GM12878 (cell line): ENCODE data around the gene ACOT13. TPM values are rescaled to one million over a fixed set of nuclear protein-coding genes. Genes with fewer than 3 reads are reported as not detected.

Source experiments
- BCL11A ChIP-seq: IDR thresholded peaks from 2 replicates; pipeline ENCODE4 v1.6.1; 2011; ENCODE audit warnings: low read depth, low read length
- CBX5 ChIP-seq: sonication (generic); IDR thresholded peaks from 2 replicates; pipeline ENCODE4 v1.6.1; 2016; ENCODE audit warnings: low read depth, moderate library complexity, mild to moderate bottlenecking, inconsistent platforms
- CEBPB ChIP-seq, 2 experiments: fragments of 150-350 bp in 1 of 2; IDR thresholded peaks; 2 replicates each; pipeline ENCODE4 v1.6.1; 2012 to 2014; ENCODE audit warnings: low read depth in 2 of 2, low read length in 2 of 2, borderline replicate concordance in 1 of 2, inconsistent platforms in 1 of 2
- CHD2 ChIP-seq: IDR thresholded peaks from 2 replicates; pipeline ENCODE4 v1.6.1; 2011; ENCODE audit warnings: low read depth, low read length, improper control_type of control experiment, borderline replicate concordance
- DPF2 ChIP-seq: fragments of 450-650 bp; IDR thresholded peaks from 2 replicates; pipeline ENCODE4 v1.6.1; 2017; ENCODE audit warnings: mild to moderate bottlenecking
- E2F4 ChIP-seq: IDR thresholded peaks from 2 replicates; pipeline ENCODE4 v1.6.1; 2012; ENCODE audit warnings: low read depth, low read length, improper control_type of control experiment
- EED ChIP-seq: sonication (generic); IDR thresholded peaks from 2 replicates; pipeline ENCODE4 v1.6.1; 2016; ENCODE audit warnings: antibody characterized with exemption, low read depth
- EGR1 ChIP-seq, 2 experiments: IDR thresholded peaks; 1 replicate in 1 of 2; 2 replicates in 1 of 2; pipeline ENCODE4 v1.6.1; 2011 to 2012; ENCODE audit warnings: low read depth in 2 of 2, low read length in 2 of 2, borderline replicate concordance in 1 of 2, mild to moderate bottlenecking in 1 of 2, moderate library complexity in 1 of 2
- FOS ChIP-seq: IDR thresholded peaks from 3 replicates; pipeline ENCODE4 v1.6.1; 2011; ENCODE audit warnings: borderline replicate concordance; ENCODE audit not compliant: insufficient read length; ENCODE audit errors: extremely low read depth
- HDGF ChIP-seq: fragments of 450-650 bp; IDR thresholded peaks from 2 replicates; pipeline ENCODE4 v1.6.1; 2016; ENCODE audit warnings: antibody characterized with exemption
- PAX5 ChIP-seq: IDR thresholded peaks from 2 replicates; pipeline ENCODE4 v1.6.1; 2011; ENCODE audit warnings: low read depth, low read length, borderline replicate concordance
- PAX8 ChIP-seq: fragments of 450-650 bp; IDR thresholded peaks from 2 replicates; pipeline ENCODE4 v1.6.1; 2017; ENCODE audit warnings: mild to moderate bottlenecking, moderate library complexity
- PKNOX1 ChIP-seq: fragments of 450-650 bp; IDR thresholded peaks from 2 replicates; pipeline ENCODE4 v1.6.1; 2016; ENCODE audit warnings: mild to moderate bottlenecking
- POLR2A ChIP-seq: IDR thresholded peaks from 2 replicates; pipeline ENCODE4 v1.6.1; 2011; ENCODE audit warnings: low read depth, mild to moderate bottlenecking, low read length
- SMARCA5 ChIP-seq: fragments of 450-650 bp; IDR thresholded peaks from 2 replicates; pipeline ENCODE4 v1.6.1; 2017; ENCODE audit warnings: mild to moderate bottlenecking
- SP1 ChIP-seq: IDR thresholded peaks from one replicate; pipeline ENCODE4 v1.6.1; 2011; ENCODE audit warnings: low read depth, low read length
- STAT3 ChIP-seq: IDR thresholded peaks from 2 replicates; pipeline ENCODE4 v1.6.1; 2011; ENCODE audit warnings: low read depth, low read length, improper control_type of control experiment
- TAF1 ChIP-seq: IDR thresholded peaks from 2 replicates; pipeline ENCODE4 v1.6.1; 2011; ENCODE audit warnings: mild to moderate bottlenecking, low read depth, low read length, borderline replicate concordance
- TARDBP ChIP-seq: IDR thresholded peaks from 2 replicates; pipeline ENCODE4 v1.6.1; 2016; ENCODE audit warnings: borderline replicate concordance
- TCF12 ChIP-seq: IDR thresholded peaks from 2 replicates; pipeline ENCODE4 v1.6.1; 2011; ENCODE audit warnings: low read depth, mild to moderate bottlenecking, low read length
- WRNIP1 ChIP-seq: IDR thresholded peaks from 2 replicates; pipeline ENCODE4 v1.6.1; 2011; ENCODE audit warnings: low read depth, low read length, improper control_type of control experiment, borderline replicate concordance
- YBX1 ChIP-seq: fragments of 450-650 bp; IDR thresholded peaks from 2 replicates; pipeline ENCODE4 v1.6.1; 2016; ENCODE audit warnings: antibody characterized with exemption
- ZNF274 ChIP-seq: IDR thresholded peaks from one replicate; pipeline ENCODE4 v1.8.0; 2011; ENCODE audit not compliant: insufficient read length, insufficient read depth
- ZNF384 ChIP-seq: IDR thresholded peaks from 2 replicates; pipeline ENCODE4 v1.6.1; 2012; ENCODE audit warnings: low read depth, mild to moderate bottlenecking, low read length, improper control_type of control experiment, borderline replicate concordance
- ZNF592 ChIP-seq: fragments of 450-650 bp; IDR thresholded peaks from 2 replicates; pipeline ENCODE4 v1.6.1; 2017; ENCODE audit warnings: mild to moderate bottlenecking, moderate library complexity
- ZNF622 ChIP-seq: fragments of 450-650 bp; IDR thresholded peaks from 2 replicates; pipeline ENCODE4 v1.6.1; 2017; ENCODE audit warnings: mild to moderate bottlenecking, inconsistent platforms
- ZSCAN29 ChIP-seq: fragments of 450-650 bp; IDR thresholded peaks from 2 replicates; pipeline ENCODE4 v1.6.1; 2017; ENCODE audit warnings: mild to moderate bottlenecking, moderate library complexity
- polyA plus RNA-seq, 11 experiments: library from polyadenylated mRNA; depleted of rRNA in 4 of 11; unstranded in 6 of 11; stranded (reverse) in 5 of 11; fragments of >200 nt; fragmentation: Nextera tagmentation in 4 of 11; fragmentation: Illumina TruSeq in 1 of 11; extraction: Ambion mirVana in 4 of 11; extraction: Trizol in 1 of 11; gene quantifications; 1 replicate in 1 of 11; 2 replicates in 10 of 11; pipeline versions ENCODE4 v1.2.1 to v1.2.3, GENCODE V29; 2011 to 2016; ENCODE audit warnings: inconsistent platforms in 2 of 11, missing spikeins in 2 of 11, low read depth in 1 of 11
- total RNA-seq, 4 experiments: library from RNA; depleted of rRNA in 3 of 4; stranded (reverse); fragments of >200 nt in 3 of 4; fragmentation: Illumina TruSeq in 1 of 4; extraction: Trizol in 1 of 4; gene quantifications; 2 replicates each; pipeline versions ENCODE4 v1.2.1 to v1.2.3, GENCODE V29; 2013 to 2021

The ACOT13 gene
- total and polyA plus RNA-seq, 10 of the 15 experiments (the other 5 are each of a cell fraction or from before 2014, with no cell fraction given), result 6.0 to 60.6 (median 36.6) TPM

GRCh38 chr6:24721461-24722215, 54.8 kb downstream of the ACOT13 start (continued):
- TF ChIP-seq TARDBP (0 out of 2 replicates have a peak, but pooled peaks have one; percentile 3), PKNOX1 (no peak), ZNF622 (no peak), YBX1 (no peak), POLR2A (peak; percentile 97), E2F4 (no peak), TCF12 (0 out of 2 replicates have a peak, but pooled peaks have one; percentile 38), PAX5 (0 out of 2 replicates have a peak, but pooled peaks have one; percentile 17), HDGF (no peak), BCL11A (no peak), SMARCA5 (peak; percentile 82; the same call in 1 of the 2 replicates), WRNIP1 (no peak), PAX8 (peak; percentile 75; the same call in 1 of the 2 replicates), DPF2 (peak; percentile 43; the same call in 1 of the 2 replicates), STAT3 (no peak), SP1 (no peak), ZNF274 (no peak), ZNF384 (no peak), ZSCAN29 (no peak), CBX5 (peak; percentile 68; the same call in 1 of the 2 replicates), CEBPB (IDR thresholded peaks at IDR 0.05; ENCODE audit: borderline replicate concordance in 1 of 2, low read depth in 2 of 2, low read length in 2 of 2) (no peak), TAF1 (peak; percentile 87), EGR1 (IDR thresholded peaks at IDR 0.05; ENCODE audit: borderline replicate concordance in 1 of 2, low read depth in 2 of 2, low read length in 2 of 2) (no peak), EED (peak; percentile 23; the same call in 1 of the 2 replicates), FOS (no peak), ZNF592 (no peak), CHD2 (no peak)
